GM21717 (cell line): ENCODE results near the gene TTC12.

Experiments used
- ATAC-seq: cut with Tn5 transposase; IDR thresholded peaks from one replicate; pipeline ENCODE4 v1.9.1; 2021; ENCODE audit warnings: mild to moderate bottlenecking, moderate library complexity; ENCODE audit not compliant: unreplicated experiment

The TTC12 gene

DNA sequence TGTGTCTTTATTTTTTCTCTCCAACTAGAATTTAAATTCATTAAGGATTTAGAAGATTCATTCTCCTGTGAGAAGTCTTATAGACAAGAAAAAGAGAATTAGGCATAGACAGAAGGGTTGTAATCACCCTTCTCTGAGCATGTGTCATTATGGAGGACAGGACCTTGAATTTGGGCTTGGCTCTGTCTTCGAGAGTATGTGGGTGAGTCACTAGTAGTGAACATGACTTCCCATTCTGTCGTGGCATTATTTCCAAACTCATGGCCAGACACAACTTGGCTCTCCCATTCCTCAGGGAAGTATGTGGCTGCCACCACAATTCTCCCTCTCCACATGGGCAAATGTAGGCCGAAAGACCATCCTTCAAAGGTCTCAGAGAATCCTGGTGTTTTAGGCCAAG, 58.9 kb downstream of the TTC12 start:
- ATAC-seq = no peak

DNA sequence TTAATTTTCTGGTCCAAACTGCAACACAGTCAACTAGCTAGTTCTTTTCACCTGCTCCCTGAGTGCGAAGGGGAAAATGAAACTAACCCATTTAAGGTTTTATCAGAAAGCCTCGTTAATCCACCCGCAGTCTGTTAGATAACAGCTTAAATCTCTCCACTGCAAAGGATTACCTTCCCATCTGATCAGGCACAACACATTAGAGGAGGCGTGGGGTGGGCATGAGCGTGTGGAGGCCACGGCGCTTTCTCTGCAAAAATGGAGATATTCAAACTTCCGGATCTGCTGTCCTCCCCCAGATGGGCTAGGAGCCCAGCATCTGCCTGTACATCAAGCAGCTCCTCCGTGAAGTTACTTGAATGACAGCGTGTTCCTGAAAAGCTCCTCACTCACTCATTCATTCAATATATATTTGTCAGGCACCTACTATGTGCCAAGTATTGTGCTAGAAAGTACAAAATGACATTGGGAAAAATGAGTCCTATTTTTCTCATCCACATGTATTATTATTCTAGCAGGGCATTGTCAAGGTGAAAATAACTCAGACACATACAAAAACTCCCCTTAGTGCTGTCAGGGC, 59.7 kb downstream of the TTC12 start:
- no peak for ATAC-seq

DNA sequence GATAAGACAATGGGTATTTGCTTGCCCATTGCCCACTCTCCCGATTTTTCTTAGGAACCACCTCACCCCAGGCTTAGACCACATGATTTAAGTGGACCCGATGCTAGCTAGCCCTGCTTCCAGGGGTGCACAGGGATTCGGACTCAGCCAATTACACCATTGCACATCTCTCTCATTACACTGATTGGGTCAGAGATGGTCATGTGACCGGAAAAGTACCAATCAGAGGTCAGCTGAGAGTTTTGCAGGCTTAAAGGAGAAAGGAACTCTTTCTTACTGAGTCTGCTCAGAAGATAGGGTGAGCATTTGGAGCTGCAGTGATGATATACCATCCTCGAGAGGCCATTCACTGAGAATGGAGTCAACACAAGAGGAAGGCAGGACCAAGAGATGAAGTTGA, 61.0 kb downstream of the TTC12 start:
- no peak for ATAC-seq

DNA sequence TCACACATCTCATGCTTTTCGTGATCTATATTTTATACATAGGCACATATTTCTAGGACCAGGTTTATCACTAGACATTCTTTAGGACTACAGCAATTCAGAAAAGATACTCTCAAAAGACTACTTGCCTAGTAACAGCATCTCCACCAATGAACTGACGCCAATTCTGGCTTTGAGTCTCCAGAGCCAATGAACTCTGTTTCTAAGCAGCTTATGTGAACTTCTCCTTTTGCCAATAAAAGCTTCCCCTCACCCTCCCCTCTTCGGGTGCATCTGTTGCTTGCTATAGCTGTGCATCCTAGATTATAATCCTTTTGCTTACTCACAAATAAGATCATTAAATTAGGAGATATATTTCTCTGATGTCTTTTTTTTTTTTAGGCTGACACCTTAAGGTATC, 61.8 kb downstream of the TTC12 start:
- ATAC-seq = no peak

DNA sequence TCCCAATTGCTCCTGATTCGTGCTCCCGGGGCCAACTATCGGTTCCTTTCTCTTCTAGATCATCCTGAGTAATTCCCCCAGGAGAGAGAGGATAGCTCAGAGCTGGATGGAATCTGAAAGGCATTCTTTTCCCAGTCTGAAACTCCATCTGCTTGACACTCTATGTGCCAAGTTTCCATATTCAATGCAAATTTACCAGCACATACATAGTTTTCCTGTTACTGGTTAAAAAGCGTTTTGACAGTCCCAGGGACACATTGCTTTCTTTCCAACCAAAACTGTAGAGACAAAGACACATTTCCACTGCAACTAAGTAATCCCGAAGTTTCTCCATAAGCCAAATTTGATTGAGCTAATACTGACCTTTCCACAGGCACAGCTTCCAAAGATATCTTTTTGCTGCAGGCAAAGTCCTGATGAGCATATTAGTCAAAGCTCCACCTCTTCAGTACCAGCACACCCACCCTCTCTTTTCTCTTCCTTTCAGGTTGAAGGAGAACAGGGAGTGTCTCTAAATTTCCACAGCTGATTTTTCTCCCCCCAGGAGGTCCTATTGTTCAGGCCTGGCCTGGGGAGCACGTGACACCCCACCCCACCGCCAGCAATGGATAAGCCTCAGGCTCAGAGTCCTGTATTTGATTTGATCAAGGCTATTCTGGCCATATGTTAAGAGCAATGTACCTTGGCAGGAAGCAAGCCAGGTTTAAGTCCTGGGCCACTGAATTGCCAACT, 63.5 kb downstream of the TTC12 start:
- no peak for ATAC-seq

DNA sequence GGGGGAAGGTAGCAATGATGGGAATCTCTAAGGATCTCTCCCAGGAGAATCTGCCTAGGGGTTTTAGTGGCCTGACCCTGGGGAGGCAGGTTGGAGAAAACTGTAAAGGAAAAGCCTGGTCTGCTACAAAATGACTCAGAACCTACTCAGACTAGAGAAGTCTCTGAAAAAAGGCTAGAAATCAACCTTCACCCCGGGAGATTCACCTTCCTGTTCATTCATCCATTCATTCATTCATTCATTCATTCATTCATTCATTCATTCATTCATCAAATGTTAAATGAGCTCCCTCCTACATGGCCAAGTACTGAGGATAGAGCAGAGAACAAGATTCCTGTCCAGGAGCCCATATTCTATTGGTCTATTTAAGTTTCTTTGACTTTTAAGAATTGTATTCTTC, 64.3 kb downstream of the TTC12 start:
- no peak for ATAC-seq

DNA sequence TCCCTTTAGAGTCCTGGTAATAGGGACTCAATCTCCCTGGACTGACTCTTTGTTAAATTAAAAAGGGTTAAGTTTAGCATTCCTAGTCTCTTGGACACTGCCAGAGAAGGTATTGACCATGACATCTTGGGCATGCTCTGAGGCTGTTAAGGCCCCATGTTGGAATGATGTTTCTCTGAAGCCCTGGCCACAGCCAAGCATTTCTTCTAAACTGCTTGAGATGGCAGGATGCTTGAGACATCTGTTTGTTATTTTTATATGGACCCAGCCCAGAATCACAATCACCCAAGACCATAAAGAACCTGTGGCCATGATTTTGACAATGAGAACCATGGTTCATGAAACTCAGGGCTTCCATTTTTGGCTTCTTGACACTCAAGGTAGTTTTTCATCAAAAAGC, 67.7 kb downstream of the TTC12 start:
- no peak for ATAC-seq

DNA sequence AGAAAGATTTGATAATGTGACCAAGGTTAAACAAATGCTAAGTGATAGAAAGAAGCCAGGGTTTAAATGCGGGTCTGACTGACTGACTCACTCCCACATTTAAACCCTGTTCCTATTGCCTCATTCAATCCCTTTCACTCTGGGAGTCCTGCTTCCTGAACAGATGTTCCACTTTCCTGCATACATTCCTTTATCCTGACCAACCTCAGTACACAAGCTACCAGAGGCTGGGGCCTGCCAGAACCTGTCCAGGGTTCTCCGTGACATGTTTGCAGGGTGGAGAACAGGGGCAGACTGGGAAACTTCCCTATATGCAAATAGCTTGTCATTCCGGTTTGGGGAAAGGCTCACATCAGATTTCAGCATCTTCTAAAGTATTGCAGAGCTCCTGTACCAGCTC, 70.2 kb downstream of the TTC12 start:
- ATAC-seq = no peak

DNA sequence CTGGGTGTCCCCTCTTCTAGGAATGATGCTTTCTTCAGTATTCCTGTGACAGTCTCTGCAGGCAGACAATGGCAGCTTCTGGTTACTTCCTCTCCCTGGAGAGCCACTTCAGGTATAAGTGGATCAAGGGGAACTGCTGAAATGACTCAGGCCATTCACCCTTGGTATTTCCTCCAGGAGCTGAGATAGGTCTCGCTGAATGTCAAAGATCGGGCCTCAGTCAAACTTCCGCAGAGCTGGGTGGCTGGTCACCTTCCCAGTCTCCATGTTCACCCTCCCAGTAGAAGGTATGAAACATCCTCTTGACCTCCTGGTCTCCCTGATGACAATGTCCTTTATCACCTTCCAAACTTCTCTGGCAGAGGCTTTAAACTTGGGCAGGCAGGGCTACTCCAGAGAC, 71.4 kb downstream of the TTC12 start:
- ATAC-seq = no peak

DNA sequence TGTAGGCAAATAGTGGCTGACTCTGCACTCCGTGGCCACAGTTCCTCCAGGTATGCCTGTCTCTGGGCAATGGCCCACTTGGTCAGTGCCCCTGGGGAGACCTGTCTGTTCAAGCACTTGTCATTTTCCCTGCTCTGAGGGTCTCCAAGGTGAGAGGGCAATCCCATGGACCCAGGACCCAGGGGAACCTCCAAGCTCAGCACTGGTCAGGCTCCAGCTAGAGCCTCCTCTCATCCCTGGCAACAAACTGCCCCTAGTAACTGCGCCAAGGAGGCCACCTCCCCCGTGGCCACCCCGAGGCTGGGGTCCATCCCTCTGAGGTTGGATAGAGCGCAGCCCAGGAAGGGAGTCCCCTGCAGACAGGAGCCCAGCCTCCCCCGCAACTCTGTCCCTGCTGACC, 72.5 kb downstream of the TTC12 start:
- ATAC-seq = no peak

DNA sequence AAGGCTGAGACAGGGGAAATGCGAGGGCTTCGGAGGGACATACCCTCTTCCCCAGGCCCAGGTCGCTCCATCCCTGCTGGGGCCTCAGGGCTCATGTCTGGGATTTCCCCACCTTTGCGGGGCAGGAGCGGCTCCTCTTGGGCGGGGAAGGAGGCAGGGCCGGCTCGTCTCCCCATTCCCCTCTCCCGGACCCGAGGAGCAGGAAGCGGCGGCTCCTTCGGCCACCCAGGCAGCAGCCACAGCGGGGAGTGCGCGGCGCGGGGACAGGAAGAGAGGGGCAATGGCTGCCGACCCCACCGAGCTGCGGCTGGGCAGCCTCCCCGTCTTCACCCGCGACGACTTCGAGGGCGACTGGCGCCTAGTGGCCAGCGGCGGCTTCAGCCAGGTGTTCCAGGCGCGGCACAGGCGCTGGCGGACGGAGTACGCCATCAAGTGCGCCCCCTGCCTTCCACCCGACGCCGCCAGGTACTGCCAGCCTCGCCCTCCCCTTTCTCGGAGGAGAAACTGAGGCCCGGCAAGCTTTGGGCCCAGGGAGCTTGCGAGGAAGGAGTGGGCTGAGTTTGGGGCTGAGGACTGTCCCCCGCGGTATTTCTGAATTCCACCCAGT, 73.3 kb downstream of the TTC12 start, which contains the start of gene ANKK1:
TSS of gene ANKK1 (plus strand) at position 175 of the 607 bp plus-strand sequence. CDS start at position 281, 106 bp downstream.
- ATAC-seq = no peak

DNA sequence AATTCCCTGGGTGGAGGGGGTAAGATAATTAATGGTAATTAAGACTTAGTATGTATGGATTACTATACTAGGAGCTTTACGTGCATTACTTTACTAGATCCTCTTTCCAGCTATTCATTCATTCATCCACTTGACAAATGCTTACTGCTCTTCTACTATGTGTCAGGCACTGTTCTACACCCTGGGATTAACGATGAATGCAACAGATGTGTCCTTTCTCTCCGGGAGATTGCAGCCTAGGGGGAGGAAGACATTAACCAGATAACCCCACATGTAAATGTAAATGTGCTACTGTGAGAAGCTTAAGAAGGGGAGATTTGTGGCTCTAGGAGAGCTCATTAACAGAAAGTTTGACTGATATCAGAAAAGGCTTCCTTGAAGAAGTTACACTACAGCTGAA, 74.9 kb downstream of the TTC12 start:
- ATAC-seq = no peak

DNA sequence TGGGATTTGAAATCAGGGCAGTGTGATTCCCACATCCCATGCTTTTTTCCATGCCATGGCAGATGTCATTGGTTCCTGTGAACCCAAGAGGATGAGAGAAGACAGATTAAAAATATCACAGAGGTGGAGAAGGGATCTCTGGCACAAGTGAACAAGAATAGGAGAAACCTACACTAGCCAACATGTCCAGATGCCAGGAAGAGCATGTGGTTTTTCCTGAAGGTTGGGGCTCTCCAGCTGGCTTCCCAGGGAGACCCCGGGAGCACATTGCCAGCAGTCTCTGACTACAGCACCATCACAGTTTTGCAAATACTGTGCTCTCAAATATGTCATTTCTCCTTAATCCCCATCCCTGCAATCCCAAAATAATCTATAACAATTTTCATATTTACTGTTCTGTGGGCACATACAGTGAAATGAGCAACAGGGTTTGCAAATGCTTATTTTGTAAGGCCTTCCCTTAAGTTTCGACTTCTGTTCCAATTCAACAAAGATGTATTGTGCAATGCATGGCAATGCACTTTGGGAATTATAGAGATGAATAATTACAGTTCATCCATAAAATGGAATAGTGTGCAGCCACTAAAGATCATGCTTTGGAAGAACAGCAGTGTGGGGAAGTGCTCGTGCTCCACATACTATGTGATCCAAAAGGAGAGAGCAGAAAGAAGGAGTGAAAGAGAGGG, 78.0 kb downstream of the TTC12 start:
- ATAC-seq = no peak

DNA sequence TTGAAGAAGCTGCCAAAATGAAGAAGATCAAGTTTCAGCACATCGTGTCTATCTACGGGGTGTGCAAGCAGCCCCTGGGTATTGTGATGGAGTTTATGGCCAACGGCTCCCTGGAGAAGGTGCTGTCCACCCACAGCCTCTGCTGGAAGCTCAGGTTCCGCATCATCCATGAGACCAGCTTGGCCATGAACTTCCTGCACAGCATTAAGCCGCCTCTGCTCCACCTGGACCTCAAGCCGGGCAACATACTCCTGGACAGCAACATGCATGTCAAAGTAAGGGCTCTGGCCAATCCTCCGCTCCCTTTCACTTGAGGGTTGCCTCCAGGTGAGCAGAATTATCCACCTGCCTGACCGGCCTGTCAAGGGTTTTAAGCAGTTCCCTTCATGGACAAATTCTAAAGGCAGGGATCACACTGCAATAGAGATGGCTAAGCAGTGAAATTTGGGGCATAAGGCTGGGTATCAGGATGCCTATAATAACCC, 79.2 kb downstream of the TTC12 start:
- ATAC-seq = no peak

DNA sequence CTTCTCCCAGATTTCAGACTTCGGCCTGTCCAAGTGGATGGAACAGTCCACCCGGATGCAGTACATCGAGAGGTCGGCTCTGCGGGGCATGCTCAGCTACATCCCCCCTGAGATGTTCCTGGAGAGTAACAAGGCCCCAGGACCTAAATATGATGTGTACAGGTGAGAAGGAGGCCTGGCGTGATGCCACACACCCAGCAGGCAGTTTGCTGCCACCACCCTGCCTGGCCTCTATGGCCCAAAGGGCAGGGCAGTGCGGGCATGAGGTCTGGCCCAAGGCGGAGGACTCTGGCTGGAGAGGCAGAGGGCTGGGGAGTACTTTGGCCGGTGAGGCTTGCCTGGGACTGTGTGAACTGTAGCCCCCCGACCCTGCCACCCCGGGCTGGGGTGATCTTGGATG, 80.5 kb downstream of the TTC12 start:
- ATAC-seq = no peak

DNA sequence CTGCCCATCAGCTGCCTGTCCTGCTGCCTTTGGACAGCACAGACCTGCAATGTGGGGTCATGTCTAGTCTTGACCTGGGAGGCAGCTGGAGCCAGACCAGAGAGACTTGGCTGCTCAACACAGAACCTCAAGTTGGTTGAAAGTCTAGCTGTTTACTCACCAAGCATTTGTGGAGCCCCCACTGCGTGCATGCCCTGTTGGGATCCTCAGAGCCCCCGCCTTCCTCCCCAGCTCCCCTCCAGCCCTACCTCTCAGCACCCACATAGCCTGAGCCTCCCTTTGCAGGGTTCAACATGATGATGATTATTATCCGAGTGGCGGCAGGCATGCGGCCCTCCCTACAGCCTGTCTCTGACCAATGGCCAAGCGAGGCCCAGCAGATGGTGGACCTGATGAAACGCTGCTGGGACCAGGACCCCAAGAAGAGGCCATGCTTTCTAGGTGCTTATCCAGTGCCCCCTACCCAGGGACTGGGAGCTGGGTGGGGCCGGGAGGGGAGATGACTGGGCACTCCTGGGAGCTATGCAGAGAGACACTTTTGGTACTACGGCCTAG, 81.5 kb downstream of the TTC12 start:
- no peak for ATAC-seq

DNA sequence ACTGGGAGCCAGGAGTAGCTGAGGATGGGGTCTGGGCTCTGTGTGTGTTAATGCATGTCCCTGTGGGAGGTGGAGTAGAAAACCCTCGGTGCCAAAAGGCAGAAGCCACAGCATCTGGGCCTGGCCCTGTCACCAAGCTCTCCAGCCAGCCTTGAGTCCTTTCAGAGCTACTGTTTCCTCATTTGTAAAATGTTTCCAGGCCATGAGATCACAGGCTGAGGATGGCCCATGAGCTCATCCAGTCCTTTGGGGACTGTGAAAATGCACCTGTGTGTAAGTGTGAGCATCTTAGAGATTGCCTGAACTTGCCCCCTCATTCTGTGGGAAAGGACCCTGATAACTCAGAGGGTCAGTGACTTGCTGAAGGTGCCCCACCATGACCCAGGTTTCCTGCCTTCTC, 82.3 kb downstream of the TTC12 start:
- no peak for ATAC-seq

DNA sequence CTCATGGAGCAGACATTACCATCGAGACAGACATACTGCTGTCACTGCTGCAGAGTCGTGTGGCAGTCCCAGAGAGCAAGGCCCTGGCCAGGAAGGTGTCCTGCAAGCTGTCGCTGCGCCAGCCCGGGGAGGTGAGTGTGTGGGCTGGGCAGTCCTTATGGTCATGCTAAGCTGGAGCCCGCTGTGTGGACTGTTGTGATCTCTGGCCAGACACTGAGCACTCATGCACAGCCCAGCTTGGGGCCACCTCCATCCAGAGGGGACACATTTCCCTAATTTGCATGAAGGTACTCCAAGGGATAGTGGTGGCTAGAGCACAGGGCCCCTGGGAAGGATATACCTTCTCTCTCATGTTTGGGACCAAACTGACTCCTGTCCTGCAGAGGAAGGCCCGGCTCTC, 82.8 kb downstream of the TTC12 start:
- no peak for ATAC-seq

DNA sequence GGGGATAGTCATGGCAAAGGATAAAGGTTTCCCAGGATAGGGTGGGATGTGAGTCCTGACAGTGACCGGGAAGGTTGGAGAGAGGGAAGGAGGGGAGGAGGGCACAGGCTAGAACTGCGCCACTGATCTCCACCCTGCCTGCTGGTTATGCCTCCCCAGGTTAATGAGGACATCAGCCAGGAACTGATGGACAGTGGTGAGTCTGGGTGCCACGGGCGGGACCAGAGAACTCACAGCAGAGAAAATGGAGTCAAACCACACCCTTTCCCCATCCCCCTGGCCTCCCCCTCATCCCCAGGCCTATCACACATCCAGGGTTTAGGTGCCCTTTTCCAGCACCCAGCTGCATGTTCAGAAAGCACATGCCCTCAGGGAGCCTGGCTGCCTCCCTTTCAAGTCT, 83.4 kb downstream of the TTC12 start:
- ATAC-seq = no peak

DNA sequence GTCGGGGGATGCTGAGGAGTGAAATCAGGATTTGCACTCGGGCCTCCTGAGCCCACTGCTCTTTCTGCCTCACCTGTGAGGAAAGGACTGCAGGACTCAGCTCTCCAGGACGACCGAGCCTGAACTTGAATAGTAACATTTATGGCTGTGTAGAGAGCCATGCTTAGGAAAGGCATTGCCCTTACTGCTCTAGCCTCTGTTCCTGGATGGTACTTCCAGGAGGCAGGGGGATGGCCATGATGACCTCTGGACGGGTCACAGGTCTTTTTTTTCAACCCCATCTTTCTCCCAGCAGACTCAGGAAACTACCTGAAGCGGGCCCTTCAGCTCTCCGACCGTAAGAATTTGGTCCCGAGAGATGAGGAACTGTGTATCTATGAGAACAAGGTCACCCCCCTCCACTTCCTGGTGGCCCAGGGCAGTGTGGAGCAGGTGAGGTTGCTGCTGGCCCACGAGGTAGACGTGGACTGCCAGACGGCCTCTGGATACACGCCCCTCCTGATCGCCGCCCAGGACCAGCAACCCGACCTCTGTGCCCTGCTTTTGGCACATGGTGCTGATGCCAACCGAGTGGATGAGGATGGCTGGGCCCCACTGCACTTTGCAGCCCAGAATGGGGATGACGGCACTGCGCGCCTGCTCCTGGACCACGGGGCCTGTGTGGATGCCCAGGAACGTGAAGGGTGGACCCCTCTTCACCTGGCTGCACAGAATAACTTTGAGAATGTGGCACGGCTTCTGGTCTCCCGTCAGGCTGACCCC, 84.5 kb downstream of the TTC12 start:
- ATAC-seq = no peak
